ENCODE results near the gene TFDP1. TPM values are rescaled to one million over a fixed set of nuclear protein-coding genes. Genes with fewer than 3 reads are reported as not detected.
"Not testable (repeated sequence)": the region's sequence is repeated elsewhere in the genome, so short reads cannot be mapped to it uniquely, and the experiment has no call there.

TFDP1 gene
- polyA plus RNA-seq, 1 donor, result 68.0 TPM

DNA sequence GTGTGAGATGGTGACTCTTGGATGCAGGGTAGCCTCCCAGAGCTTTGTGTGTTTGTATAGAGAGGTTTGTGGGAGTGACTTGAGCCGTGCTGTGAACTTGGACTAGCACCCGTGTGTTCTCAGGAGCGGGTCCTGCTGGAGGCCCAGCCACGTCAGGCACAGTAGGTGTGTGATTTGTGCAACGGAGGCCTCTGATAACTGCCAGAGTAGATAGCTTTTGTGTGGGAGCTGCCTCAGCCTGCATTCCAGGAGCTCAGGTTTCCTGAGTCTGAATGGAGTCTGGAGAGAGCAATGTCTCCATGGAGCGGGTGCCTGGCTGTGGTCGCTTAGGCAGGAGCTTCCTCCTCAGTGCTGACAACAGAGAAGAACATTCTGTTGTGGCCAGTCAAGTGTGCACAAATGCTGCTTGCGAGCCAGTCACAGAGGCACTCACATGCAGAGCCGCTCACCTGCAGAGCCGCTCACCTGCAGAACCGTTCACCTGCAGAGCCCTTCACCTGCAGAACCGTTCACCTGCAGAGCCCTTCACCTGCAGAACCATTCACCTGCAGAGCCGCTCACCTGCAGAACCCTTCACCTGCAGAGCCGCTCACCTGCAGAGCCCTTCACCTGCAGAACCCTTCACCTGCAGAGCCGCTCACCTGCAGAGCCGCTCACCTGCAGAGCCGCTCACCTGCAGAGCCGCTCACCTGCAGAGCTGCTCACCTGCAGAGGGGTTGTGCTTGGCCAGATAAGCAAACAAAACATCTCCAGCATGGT lies 32.6 kb downstream of the TFDP1 start:
- Histone ChIP-seq H3K4me3 (ENCODE audit: low read length) (no peak overlapping the region), H3K27ac (ENCODE audit: low read length) (no peak overlapping the region), H3K36me3 (ENCODE audit: control insufficient read depth, insufficient read depth, low read length) (peaks cover 24% of the 10 kb centered on the region), H3K9me3 (ENCODE audit: control insufficient read depth, low read depth, low read length) (no peaks in the 10 kb centered on the region), H3K4me1 (ENCODE audit: control insufficient read depth, insufficient read depth, low read length) (peaks cover 6% of the 10 kb centered on the region), H3K27me3 (ENCODE audit: control insufficient read depth, insufficient read depth, low read length) (no peaks in the 10 kb centered on the region)
- WGBS (ENCODE audit: insufficient coverage, low lambda C conversion rate), result no CpG with 5 or more reads among the region's 18 CpGs
- DNase-seq, result peak in 1 of 2 donors; percentile 39

DNA sequence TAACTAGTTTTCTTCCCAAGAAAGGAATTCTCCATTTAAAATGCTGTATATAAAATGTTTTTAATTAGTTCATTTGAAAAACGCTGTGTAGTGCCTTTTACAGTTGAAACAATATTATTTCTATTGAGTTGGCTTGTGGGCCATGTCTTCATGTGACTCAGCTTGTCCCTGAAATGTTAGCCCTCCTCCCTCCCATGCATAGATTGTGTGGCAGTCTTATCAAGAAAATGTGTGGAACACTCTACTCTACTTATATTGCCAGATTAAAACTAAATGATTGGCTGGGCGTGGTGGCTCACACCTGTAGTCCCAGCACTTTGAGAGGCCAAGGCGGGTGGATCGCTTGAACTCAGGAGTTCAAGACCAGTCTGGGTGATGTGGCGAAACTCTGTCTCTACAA lies 33.4 kb downstream of the TFDP1 start:
- WGBS (ENCODE audit: insufficient coverage, low lambda C conversion rate), result 100% methylated on average over 1 of the region's 5 CpGs
- no peak for DNase-seq
- Histone ChIP-seq H3K4me1 (ENCODE audit: control insufficient read depth, insufficient read depth, low read length) (peaks cover 6% of the 10 kb centered on the region), H3K27me3 (ENCODE audit: control insufficient read depth, insufficient read depth, low read length) (no peaks in the 10 kb centered on the region), H3K9me3 (ENCODE audit: control insufficient read depth, low read depth, low read length) (peaks cover under 1% of the 10 kb centered on the region), H3K27ac (ENCODE audit: low read length) (no peak overlapping the region), H3K36me3 (ENCODE audit: control insufficient read depth, insufficient read depth, low read length) (peaks cover 28% of the 10 kb centered on the region), H3K4me3 (ENCODE audit: low read length) (no peak overlapping the region)

DNA sequence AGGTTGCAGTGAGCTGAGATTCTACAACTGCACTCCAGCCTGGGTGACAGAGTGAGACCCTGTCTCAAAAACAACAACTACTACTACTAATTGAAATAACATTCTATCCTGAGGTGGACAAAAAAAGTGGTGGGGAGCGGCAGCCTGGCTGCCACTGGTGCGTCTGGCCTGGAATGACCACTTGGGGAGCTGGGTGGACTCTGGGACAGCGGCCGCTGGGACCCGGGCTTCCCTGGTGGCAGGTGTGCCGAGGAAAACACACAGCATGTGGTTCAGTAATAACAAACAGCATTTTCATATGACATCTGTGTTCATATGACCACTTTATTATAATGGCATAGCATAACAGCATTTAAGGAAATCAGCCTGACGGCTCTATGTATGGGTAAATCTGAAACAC lies 33.9 kb downstream of the TFDP1 start:
- Histone ChIP-seq H3K36me3 (ENCODE audit: control insufficient read depth, insufficient read depth, low read length) (peaks cover 33% of the 10 kb centered on the region), H3K4me1 (ENCODE audit: control insufficient read depth, insufficient read depth, low read length) (peaks cover 6% of the 10 kb centered on the region), H3K9me3 (ENCODE audit: control insufficient read depth, low read depth, low read length) (peaks cover 4% of the 10 kb centered on the region), H3K27me3 (ENCODE audit: control insufficient read depth, insufficient read depth, low read length) (no peaks in the 10 kb centered on the region), H3K27ac (ENCODE audit: low read length) (no peak overlapping the region), H3K4me3 (ENCODE audit: low read length) (no peak overlapping the region)
- DNase-seq, result no peak
- WGBS (ENCODE audit: insufficient coverage, low lambda C conversion rate), result no CpG with 5 or more reads among the region's 7 CpGs

DNA sequence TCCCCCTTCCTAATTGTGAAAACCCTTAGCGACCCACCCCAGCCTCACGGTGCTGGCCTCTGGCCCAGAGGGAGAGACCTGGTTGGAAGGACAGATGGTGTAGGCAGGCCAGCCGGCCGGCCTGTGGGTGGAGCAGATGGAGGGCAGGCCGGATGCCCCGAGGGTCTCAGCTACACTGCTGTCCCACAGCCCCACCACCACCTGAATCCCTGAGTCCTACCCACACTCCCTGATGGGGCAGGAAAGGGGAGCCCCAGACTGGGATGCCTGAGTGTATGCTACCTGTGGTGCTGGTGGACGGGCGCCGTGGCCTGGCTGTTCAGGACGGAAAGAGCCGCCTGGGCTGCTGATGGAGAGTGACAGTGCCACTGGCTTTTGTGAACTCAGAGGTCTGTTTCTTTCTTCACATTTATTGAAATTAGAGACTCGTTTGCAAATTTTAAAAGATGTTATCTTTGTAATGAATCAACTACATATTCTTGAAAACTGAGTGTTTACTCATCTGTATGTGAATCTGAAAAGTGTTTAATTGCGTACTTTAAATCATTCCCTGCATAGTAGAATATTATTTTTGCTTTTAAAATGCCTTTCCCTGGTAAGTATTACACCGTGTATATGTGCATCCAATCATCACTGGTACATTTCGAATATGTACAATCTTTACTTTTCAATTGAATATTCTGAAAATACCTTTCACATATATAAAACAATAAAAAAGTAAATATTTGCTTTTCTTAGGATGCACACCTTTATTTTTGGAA lies 35.7 kb downstream of the TFDP1 start:
- H3K4me1 ChIP-seq (ENCODE audit: control insufficient read depth, insufficient read depth, low read length), result peaks cover 6% of the 10 kb centered on the region
- no peak overlapping the region for H3K27ac ChIP-seq (ENCODE audit: low read length)
- H3K27me3 ChIP-seq (ENCODE audit: control insufficient read depth, insufficient read depth, low read length), result no peaks in the 10 kb centered on the region
- no peak overlapping the region for H3K4me3 ChIP-seq (ENCODE audit: low read length)
- H3K36me3 ChIP-seq (ENCODE audit: control insufficient read depth, insufficient read depth, low read length), result peaks cover 28% of the 10 kb centered on the region
- WGBS (ENCODE audit: insufficient coverage, low lambda C conversion rate), result 96% methylated on average over 3 of the region's 15 CpGs
- H3K9me3 ChIP-seq (ENCODE audit: control insufficient read depth, low read depth, low read length), result peaks cover 4% of the 10 kb centered on the region
- no peak for DNase-seq

DNA sequence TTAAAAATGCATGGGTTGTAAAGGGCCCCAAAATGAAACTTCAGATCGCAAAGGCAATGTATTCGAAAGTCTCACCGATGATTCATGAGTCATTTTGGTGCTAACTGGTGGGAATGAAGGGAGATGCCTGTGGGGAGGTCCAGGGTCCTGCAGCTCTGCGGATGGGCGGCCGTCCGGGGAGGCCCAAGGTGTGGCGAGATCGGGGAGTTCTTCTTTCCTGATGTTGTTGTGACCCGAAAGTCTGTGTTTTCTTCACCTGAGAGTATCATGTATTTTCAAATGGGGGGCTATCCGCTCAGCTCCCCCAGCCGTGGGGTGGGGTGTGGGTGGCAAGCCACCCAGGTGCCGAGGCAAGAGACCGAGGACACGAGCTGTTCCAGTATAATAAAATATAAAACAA lies 36.5 kb downstream of the TFDP1 start:
- no peak overlapping the region for H3K27ac ChIP-seq (ENCODE audit: low read length)
- H3K27me3 ChIP-seq (ENCODE audit: control insufficient read depth, insufficient read depth, low read length), result no peaks in the 10 kb centered on the region
- WGBS (ENCODE audit: insufficient coverage, low lambda C conversion rate), result 94% methylated on average over 7 of the region's 15 CpGs
- peaks cover 6% of the 10 kb centered on the region for H3K4me1 ChIP-seq (ENCODE audit: control insufficient read depth, insufficient read depth, low read length)
- peaks cover 25% of the 10 kb centered on the region for H3K36me3 ChIP-seq (ENCODE audit: control insufficient read depth, insufficient read depth, low read length)
- H3K9me3 ChIP-seq (ENCODE audit: control insufficient read depth, low read depth, low read length), result peaks cover 4% of the 10 kb centered on the region
- H3K4me3 ChIP-seq (ENCODE audit: low read length), result no peak overlapping the region
- DNase-seq, result no peak

DNA sequence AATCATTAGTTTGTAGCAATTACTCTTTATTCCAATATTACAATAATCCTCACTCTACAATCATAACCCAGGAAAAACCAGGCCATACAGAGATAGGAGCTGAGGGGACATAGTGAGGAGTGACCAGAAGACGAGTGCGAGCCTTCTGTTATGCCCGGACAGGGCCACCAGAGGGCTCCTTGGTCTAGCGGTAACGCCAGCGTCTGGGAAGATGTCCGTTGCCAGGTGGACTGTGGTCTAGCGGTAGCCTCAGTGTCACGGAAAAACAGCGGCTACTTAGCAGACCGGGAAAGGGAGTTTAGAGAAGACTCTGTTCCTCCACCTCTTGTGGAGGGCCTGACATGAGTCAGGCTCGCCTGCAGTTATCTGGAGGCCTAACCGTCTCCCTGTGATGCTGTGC lies 36.9 kb downstream of the TFDP1 start:
- H3K4me3 ChIP-seq (ENCODE audit: low read length); H3K4me1 ChIP-seq (ENCODE audit: control insufficient read depth, insufficient read depth, low read length); DNase-seq; H3K27me3 ChIP-seq (ENCODE audit: control insufficient read depth, insufficient read depth, low read length); H3K9me3 ChIP-seq (ENCODE audit: control insufficient read depth, low read depth, low read length); H3K27ac ChIP-seq (ENCODE audit: low read length): not testable (repeated sequence)
- WGBS (ENCODE audit: insufficient coverage, low lambda C conversion rate), result no CpG with 5 or more reads among the region's 13 CpGs
- peaks cover 28% of the 10 kb centered on the region for H3K36me3 ChIP-seq (ENCODE audit: control insufficient read depth, insufficient read depth, low read length)

DNA sequence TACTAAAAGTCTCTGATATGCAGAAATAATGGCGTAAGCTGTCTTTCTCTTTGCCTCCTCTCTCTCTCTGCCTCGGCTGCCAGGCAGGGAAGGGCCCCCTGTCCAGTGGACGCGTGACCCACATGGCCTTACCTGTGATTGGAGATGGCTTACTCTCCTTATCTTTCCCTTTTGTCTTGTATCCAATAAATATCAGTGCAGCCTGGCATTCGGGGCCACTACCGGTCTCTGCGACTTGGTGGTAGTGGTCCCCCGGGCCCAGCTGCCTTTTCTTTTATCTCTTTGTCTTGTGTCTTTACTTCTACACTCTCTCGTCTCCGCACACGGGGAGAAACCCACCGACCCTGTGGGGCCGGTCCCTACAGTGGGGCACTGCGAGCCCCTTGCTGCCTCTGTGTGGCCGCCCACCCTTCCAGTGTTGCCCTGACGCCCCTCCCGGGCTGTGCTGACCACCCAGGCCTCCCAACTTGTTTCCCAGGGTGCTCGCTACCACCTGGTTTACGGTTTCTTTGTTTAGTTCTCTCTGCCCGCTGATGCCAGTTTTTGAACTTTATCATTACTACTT lies 37.5 kb downstream of the TFDP1 start:
- peaks cover 32% of the 10 kb centered on the region for H3K36me3 ChIP-seq (ENCODE audit: control insufficient read depth, insufficient read depth, low read length)
- not testable (repeated sequence) for H3K27ac ChIP-seq (ENCODE audit: low read length); H3K4me1 ChIP-seq (ENCODE audit: control insufficient read depth, insufficient read depth, low read length); H3K9me3 ChIP-seq (ENCODE audit: control insufficient read depth, low read depth, low read length); H3K4me3 ChIP-seq (ENCODE audit: low read length); DNase-seq; H3K27me3 ChIP-seq (ENCODE audit: control insufficient read depth, insufficient read depth, low read length)
- 100% methylated on average over 2 of the region's 20 CpGs for WGBS (ENCODE audit: insufficient coverage, low lambda C conversion rate)

DNA sequence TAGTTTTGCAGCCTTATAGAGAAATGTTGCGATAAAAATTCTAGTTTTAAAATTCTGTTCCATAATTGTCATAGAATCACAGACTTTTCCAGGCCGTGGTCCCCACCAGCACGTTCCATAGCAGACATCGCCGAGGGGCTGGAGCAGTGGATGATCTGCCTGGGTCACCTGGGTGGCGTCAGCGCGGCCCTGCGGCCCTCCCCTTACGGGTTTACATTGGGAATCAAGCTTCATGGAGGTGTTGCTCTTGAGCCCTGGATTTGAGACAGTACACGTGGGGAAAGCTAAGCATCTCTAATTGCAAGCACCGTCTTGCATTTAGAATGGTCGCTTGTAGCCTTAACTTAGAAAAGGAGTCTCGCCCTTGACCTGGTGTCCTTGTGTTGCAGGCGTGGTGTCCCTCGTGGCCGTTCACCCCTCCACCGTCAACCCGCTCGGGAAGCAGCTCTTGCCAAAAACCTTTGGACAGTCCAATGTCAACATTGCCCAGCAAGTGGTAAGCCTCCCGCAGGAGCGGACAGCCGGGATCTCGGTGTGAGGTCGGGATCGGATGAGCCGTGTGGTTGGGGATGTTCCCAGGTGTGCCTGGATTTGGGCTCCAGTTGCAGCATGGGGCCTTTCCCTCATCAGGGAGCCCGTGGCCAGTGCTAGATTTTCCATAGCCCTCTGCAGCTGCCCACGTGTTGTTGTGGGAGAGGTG lies 38.4 kb downstream of the TFDP1 start:
- Histone ChIP-seq H3K4me3 (ENCODE audit: low read length) (no peak overlapping the region), H3K9me3 (ENCODE audit: control insufficient read depth, low read depth, low read length) (peaks cover 4% of the 10 kb centered on the region), H3K36me3 (ENCODE audit: control insufficient read depth, insufficient read depth, low read length) (peaks cover 36% of the 10 kb centered on the region), H3K27ac (ENCODE audit: low read length) (no peak overlapping the region), H3K4me1 (ENCODE audit: control insufficient read depth, insufficient read depth, low read length) (no peaks in the 10 kb centered on the region), H3K27me3 (ENCODE audit: control insufficient read depth, insufficient read depth, low read length) (no peaks in the 10 kb centered on the region)
- no peak for DNase-seq
- no CpG with 5 or more reads among the region's 29 CpGs for WGBS (ENCODE audit: insufficient coverage, low lambda C conversion rate)

DNA sequence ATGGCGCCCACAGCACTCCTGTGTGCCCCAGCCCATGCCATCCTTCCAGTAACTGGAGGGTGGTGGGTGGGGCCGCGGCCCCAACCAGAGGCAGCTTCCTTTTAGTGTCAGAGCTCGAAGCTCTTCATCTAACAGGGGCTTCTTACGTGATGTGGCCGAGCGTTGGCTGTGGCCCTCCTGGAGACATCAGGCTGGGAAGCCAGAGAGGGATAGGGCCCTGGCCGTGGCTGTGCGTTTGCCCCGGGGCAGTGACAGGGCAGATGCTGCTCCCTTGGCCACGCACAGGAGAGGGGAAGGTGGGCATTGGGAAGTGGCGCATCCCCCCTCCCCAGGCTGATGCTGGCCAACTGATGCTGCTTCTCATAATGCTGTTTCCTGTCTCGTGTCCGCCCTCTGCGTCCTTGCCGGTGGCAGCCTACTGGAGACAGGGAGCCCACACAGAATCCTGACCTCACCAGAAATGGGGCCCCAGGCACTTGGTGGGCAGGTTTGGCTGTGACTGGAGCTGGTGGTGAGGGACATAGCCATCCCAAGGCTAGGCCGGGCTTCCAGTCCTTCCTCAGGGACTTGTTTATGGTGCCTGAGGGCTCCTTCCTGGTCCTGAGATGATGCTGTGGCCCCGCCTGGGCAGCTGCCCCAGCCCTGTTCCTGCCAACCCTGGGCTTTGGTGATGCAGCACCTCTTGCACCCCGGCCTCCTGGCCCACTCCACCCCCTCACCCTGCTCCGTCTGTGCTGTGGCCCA lies 39.1 kb downstream of the TFDP1 start:
- H3K9me3 ChIP-seq (ENCODE audit: control insufficient read depth, low read depth, low read length), result peaks cover 4% of the 10 kb centered on the region
- no peak overlapping the region for H3K27ac ChIP-seq (ENCODE audit: low read length)
- no peak overlapping the region for H3K4me3 ChIP-seq (ENCODE audit: low read length)
- no CpG with 5 or more reads among the region's 20 CpGs for WGBS (ENCODE audit: insufficient coverage, low lambda C conversion rate)
- no peaks in the 10 kb centered on the region for H3K27me3 ChIP-seq (ENCODE audit: control insufficient read depth, insufficient read depth, low read length)
- H3K4me1 ChIP-seq (ENCODE audit: control insufficient read depth, insufficient read depth, low read length), result no peaks in the 10 kb centered on the region
- peaks cover 42% of the 10 kb centered on the region for H3K36me3 ChIP-seq (ENCODE audit: control insufficient read depth, insufficient read depth, low read length)
- DNase-seq, result no peak

DNA sequence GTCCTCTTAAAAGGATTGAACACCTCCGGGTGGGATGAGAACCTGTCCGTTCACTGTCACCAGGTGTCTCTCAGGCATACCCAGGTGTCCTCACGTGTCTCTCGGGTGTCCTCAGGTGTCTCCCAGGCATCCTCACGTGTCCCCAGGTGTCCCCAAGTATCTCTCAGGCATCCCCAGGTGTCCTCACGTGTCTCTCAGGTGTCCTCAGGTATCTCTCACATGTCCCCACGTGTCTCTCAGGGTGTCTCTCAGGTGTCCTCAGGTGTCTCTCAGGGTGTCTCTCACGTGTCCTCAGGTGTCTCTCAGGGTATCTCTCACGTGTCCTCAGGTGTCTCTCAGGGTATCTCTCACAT lies 39.7 kb downstream of the TFDP1 start:
- no peaks in the 10 kb centered on the region for H3K27me3 ChIP-seq (ENCODE audit: control insufficient read depth, insufficient read depth, low read length)
- H3K36me3 ChIP-seq (ENCODE audit: control insufficient read depth, insufficient read depth, low read length), result peaks cover 48% of the 10 kb centered on the region
- H3K4me3 ChIP-seq (ENCODE audit: low read length), result no peak overlapping the region
- no peaks in the 10 kb centered on the region for H3K4me1 ChIP-seq (ENCODE audit: control insufficient read depth, insufficient read depth, low read length)
- no peak for DNase-seq
- H3K27ac ChIP-seq (ENCODE audit: low read length), result no peak overlapping the region
- H3K9me3 ChIP-seq (ENCODE audit: control insufficient read depth, low read depth, low read length), result peaks cover 4% of the 10 kb centered on the region
- WGBS (ENCODE audit: insufficient coverage, low lambda C conversion rate), result no CpG with 5 or more reads among the region's 9 CpGs
